ENCODE results near the gene NTM.

The NTM gene

GRCh38 chr11:132205496-132205895, 835.1 kb downstream of the NTM start:
- no peak for DNase-seq (ENCODE audit: extremely low read depth, low read depth)
- TF ChIP-seq CTCF (IDR thresholded peaks at IDR 0.05; ENCODE audit: low read depth, low read length), result no peak

- no peak for TF ChIP-seq CTCF (IDR thresholded peaks at IDR 0.05; ENCODE audit: low read depth, low read length)
- DNase-seq (ENCODE audit: extremely low read depth, low read depth), result no peak
These were observed 836.6 kb downstream of the NTM start for GRCh38 chr11:132206993-132207392.

- DNase-seq (ENCODE audit: extremely low read depth, low read depth), result no peak
- TF ChIP-seq CTCF (IDR thresholded peaks at IDR 0.05; ENCODE audit: low read depth, low read length), result no peak
These were observed 838.2 kb downstream of the NTM start for GRCh38 chr11:132208477-132209055.

GRCh38 chr11:132211479-132211878, 841.1 kb downstream of the NTM start:
- DNase-seq (ENCODE audit: extremely low read depth, low read depth), result no peak
- no peak for TF ChIP-seq CTCF (IDR thresholded peaks at IDR 0.05; ENCODE audit: low read depth, low read length)

GRCh38 chr11:132217856-132218255, 847.4 kb downstream of the NTM start:
- no peak for TF ChIP-seq CTCF (IDR thresholded peaks at IDR 0.05; ENCODE audit: low read depth, low read length)
- no peak for DNase-seq (ENCODE audit: extremely low read depth, low read depth)

- TF ChIP-seq CTCF (IDR thresholded peaks at IDR 0.05; ENCODE audit: low read depth, low read length), result no peak
- peak; percentile 93 for DNase-seq (ENCODE audit: extremely low read depth, low read depth)
These were observed 850.1 kb downstream of the NTM start for GRCh38 chr11:132220474-132220873.

- DNase-seq (ENCODE audit: extremely low read depth, low read depth), result no peak
- TF ChIP-seq CTCF (IDR thresholded peaks at IDR 0.05; ENCODE audit: low read depth, low read length), result no peak
These were observed 851.9 kb downstream of the NTM start for GRCh38 chr11:132222345-132222744.

Data from AG09319 (cell line).